SW 1271 (cell line): ENCODE measurements around the gene PGD.

Experiments
- DNase-seq, 2 experiments: peaks; one replicate each; lab custom pipeline; 2025; lab: John Stamatoyannopoulos, UW

The PGD gene

GRCh38 chr1:10398734-10399443 is at the start of gene PGD:
PGD (plus strand) TSS chr1:10399064; CDS start chr1:10399118, 54 bp downstream.
- DNase-seq = peak; percentile 83 to 91

GRCh38 chr1:10353282-10353681 is 45.6 kb upstream of the PGD start:
- DNase-seq = no peak

GRCh38 chr1:10353693-10354092 is 45.2 kb upstream of the PGD start:
- no peak for DNase-seq

- DNase-seq = no peak
Observed at GRCh38 chr1:10360045-10360444, 38.8 kb upstream of the PGD start.

GRCh38 chr1:10361515-10361914 is 37.3 kb upstream of the PGD start:
- DNase-seq = no peak

- DNase-seq = no peak
Observed at GRCh38 chr1:10368194-10368593, 30.7 kb upstream of the PGD start.

GRCh38 chr1:10374442-10374860 is 24.4 kb upstream of the PGD start:
- DNase-seq = no peak

GRCh38 chr1:10377365-10378029 is 21.4 kb upstream of the PGD start:
- peak in 1 of 2 experiments; percentile 51 for DNase-seq

GRCh38 chr1:10378081-10378841 is 20.6 kb upstream of the PGD start:
- no peak for DNase-seq

- DNase-seq = no peak
Observed at GRCh38 chr1:10379101-10379620, 19.7 kb upstream of the PGD start.

GRCh38 chr1:10379676-10380075 is 19.2 kb upstream of the PGD start:
- DNase-seq = no peak

- DNase-seq = no peak
Observed at GRCh38 chr1:10380594-10381275, 18.1 kb upstream of the PGD start.

GRCh38 chr1:10383630-10384029 is 15.2 kb upstream of the PGD start:
- no peak for DNase-seq

GRCh38 chr1:10384219-10384618 is 14.6 kb upstream of the PGD start:
- DNase-seq = no peak

- no peak for DNase-seq
Observed at GRCh38 chr1:10386761-10387676, 11.8 kb upstream of the PGD start.

GRCh38 chr1:10387677-10388386 is 11.0 kb upstream of the PGD start:
- DNase-seq = no peak

GRCh38 chr1:10388387-10388715 is 10.5 kb upstream of the PGD start:
- DNase-seq = no peak

- DNase-seq = no peak
Observed at GRCh38 chr1:10389271-10389973, 9.4 kb upstream of the PGD start.

GRCh38 chr1:10396870-10397269 is 2.0 kb upstream of the PGD start:
- no peak for DNase-seq

GRCh38 chr1:10398278-10398733 is 558 bp upstream of the PGD start:
- no peak for DNase-seq
